Mammary epithelial cell (primary cell): ENCODE measurements around the gene OPALIN.

Experiments used
- EZH2 ChIP-seq: IDR thresholded peaks from 2 replicates; pipeline ENCODE4 v1.6.1; 2012; ENCODE audit warnings: low read length, inconsistent platforms, borderline replicate concordance
- TF ChIP-seq, protein P1 (sequence below), 2 donors: IDR thresholded peaks in 1 of 2; conservative IDR thresholded peaks in 1 of 2; 2 replicates each; pipeline ENCODE4 v1.5.1; 2011 to 2012; ENCODE audit warnings: inconsistent platforms in 2 of 2, low read length in 2 of 2, mild to moderate bottlenecking in 2 of 2, control low read depth in 1 of 2, low read depth in 1 of 2; ENCODE audit not compliant: insufficient read depth in 1 of 2; ENCODE audit errors: extremely low read depth in 1 of 2

DNA sequence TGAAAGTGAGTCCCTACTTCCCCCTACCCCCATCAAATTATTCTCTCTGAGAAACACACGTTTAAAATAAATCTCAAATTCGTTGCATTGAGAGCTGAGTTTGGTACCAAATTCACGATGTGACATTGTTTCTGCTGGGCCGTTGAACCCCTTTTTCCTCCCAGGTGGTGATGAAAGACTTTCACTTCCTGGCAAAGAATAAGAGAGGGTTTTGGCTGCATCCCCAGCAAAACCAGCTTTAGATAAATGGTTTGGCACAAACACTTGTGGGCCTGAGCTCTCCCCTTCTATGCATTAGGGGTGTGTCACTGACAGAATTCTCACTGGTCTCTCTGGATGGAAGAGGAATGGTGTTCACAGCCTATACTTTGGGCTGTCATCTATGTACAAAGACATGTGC is 63.3 kb downstream of the OPALIN start:
- TF ChIP-seq, protein P1, sequence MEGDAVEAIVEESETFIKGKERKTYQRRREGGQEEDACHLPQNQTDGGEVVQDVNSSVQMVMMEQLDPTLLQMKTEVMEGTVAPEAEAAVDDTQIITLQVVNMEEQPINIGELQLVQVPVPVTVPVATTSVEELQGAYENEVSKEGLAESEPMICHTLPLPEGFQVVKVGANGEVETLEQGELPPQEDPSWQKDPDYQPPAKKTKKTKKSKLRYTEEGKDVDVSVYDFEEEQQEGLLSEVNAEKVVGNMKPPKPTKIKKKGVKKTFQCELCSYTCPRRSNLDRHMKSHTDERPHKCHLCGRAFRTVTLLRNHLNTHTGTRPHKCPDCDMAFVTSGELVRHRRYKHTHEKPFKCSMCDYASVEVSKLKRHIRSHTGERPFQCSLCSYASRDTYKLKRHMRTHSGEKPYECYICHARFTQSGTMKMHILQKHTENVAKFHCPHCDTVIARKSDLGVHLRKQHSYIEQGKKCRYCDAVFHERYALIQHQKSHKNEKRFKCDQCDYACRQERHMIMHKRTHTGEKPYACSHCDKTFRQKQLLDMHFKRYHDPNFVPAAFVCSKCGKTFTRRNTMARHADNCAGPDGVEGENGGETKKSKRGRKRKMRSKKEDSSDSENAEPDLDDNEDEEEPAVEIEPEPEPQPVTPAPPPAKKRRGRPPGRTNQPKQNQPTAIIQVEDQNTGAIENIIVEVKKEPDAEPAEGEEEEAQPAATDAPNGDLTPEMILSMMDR (conservative IDR thresholded peaks at IDR 0.05 in 1 of 2, IDR thresholded peaks at IDR 0.05 in 1 of 2; ENCODE audit: extremely low read depth in 1 of 2, insufficient read depth in 1 of 2, low read depth in 1 of 2, low read length in 2 of 2) = no peak
- TF ChIP-seq EZH2 = no peak
